CD4-positive, alpha-beta T cell (primary cell): ENCODE results near the gene MPPED1. TPM values are rescaled to one million over a fixed set of nuclear protein-coding genes. Genes with fewer than 3 reads are reported as not detected.

Experiments used
- ATAC-seq: fragments of 200-7000 bp; cut with Tn5 transposase; one replicate; pipeline ENCODE4 v1.10.0; 2022; ENCODE audit warnings: mild to moderate bottlenecking; ENCODE audit not compliant: poor library complexity
- CTCF ChIA-PET: fragments of 350-600 bp; sonication (Branson Sonifier 250); formaldehyde crosslinking; loops from one replicate; lab custom pipeline; 2021; ENCODE audit warnings: antibody characterized with exemption, inconsistent platforms; lab: Charles Lee
- POLR2A ChIA-PET: fragments of 350-600 bp; sonication (Branson Sonifier 250); formaldehyde crosslinking; loops from one replicate; lab custom pipeline; 2021; ENCODE audit warnings: antibody characterized with exemption, inconsistent platforms; lab: Charles Lee
- DNase-seq, 14 experiments: peaks; one replicate each; pipeline ENCODE4 v3.0.0-alpha.2; 2013 to 2020; ENCODE audit warnings: mixed read lengths in 2 of 14
- H3K27ac ChIP-seq, 2 donors: one replicate each; pipeline versions ENCODE4 v1.5.1 to v1.7.0; 2013; ENCODE audit warnings: low read length in 2 of 2, low read depth in 1 of 2, mild to moderate bottlenecking in 1 of 2
- H3K27me3 ChIP-seq, 2 experiments: 1 replicate in 1 of 2; 2 replicates in 1 of 2; pipeline versions ENCODE4 v1.6.1 to v1.7.0; 2013; ENCODE audit warnings: low read length in 2 of 2, control low read depth in 1 of 2, mild to moderate bottlenecking in 1 of 2, moderate library complexity in 1 of 2; ENCODE audit not compliant: insufficient read depth in 2 of 2, control insufficient read depth in 1 of 2
- H3K36me3 ChIP-seq: one replicate; pipeline ENCODE4 v1.6.1; 2013; ENCODE audit warnings: low read length, control low read depth; ENCODE audit not compliant: insufficient read depth
- H3K4me1 ChIP-seq: one replicate; pipeline ENCODE4 v1.6.1; 2013; ENCODE audit warnings: low read length, control low read depth; ENCODE audit not compliant: insufficient read depth
- H3K4me3 ChIP-seq: one replicate; pipeline ENCODE4 v1.5.1; 2013; ENCODE audit warnings: mild to moderate bottlenecking, low read length, moderate library complexity
- H3K9me3 ChIP-seq, 2 experiments: 1 replicate in 1 of 2; 2 replicates in 1 of 2; pipeline versions ENCODE4 v1.6.1 to v1.7.0; 2013; ENCODE audit warnings: low read length in 2 of 2, mild to moderate bottlenecking in 2 of 2, control low read depth in 1 of 2, moderate library complexity in 1 of 2; ENCODE audit not compliant: control insufficient read depth in 1 of 2, insufficient read depth in 1 of 2
- H3K27ac Mint-ChIP-seq: one replicate; pipeline ENCODE4 v1.8.0; 2020; ENCODE audit warnings: mixed read lengths
- H3K27me3 Mint-ChIP-seq: one replicate; pipeline ENCODE4 v1.8.0; 2021; ENCODE audit warnings: mixed read lengths
- H3K36me3 Mint-ChIP-seq: one replicate; pipeline ENCODE4 v1.8.0; 2021; ENCODE audit warnings: low read depth, mixed read lengths
- H3K4me1 Mint-ChIP-seq: one replicate; pipeline ENCODE4 v1.8.0; 2021; ENCODE audit warnings: low read depth, mixed read lengths
- H3K4me3 Mint-ChIP-seq: one replicate; pipeline ENCODE4 v1.8.0; 2020; ENCODE audit warnings: mild to moderate bottlenecking, mixed read lengths
- H3K9me3 Mint-ChIP-seq: one replicate; pipeline ENCODE4 v1.8.0; 2020; ENCODE audit warnings: mixed read lengths
- CTCF ChIP-seq: fragments of 200-600 bp; IDR thresholded peaks from one replicate; pipeline ENCODE4 v1.8.0; 2022; ENCODE audit warnings: antibody characterized with exemption, mild to moderate bottlenecking
- intact Hi-C, 2 experiments: fragments of 100-400 bp; cut with DNase I in 1 of 2; cut with micrococcal nuclease in 1 of 2; formaldehyde crosslinking; loops; one replicate each; pipeline versions ENCODE4 v1.15.1 to v1.9.0; 2023 to 2025; cut with DNase I, micrococcal nuclease
- total RNA-seq, 174 experiments: library from RNA in 2 of 174; stranded (reverse) in 2 of 174; gene quantifications; one replicate each; pipeline ENCODE4 v1.2.3 and lab custom pipeline; 2021 to 2026

The MPPED1 gene
- total RNA-seq, 2 experiments from 2014 or later: not detected

DNA sequence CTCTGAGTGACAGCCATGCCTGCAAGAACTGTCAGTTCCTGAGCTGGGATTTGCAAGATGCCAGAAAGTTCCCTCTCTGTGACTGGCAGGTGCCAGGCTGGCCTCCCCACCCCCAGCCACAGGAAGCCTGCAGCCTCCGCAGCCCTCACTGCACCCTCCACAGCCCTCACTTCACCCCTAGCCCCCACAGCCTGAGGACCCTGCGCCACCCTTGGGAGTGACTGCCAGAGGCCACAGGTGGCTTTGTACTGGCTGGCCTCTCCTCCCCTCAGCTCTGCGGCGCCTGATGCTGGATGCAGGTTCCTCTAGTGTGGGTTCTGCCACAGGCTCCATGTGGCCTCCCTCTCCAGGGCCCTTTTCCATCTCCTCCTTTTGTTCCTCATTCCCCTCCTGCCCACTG is 28.7 kb downstream of the MPPED1 start:
- no peak overlapping the region for H3K27ac ChIP-seq
- POLR2A ChIA-PET: no interaction called here
- H3K27me3 Mint-ChIP-seq: no peaks in the 10 kb centered on the region
- H3K9me3 ChIP-seq: peaks cover 0 to 4% of the 10 kb centered on the region in 2 experiments
- H3K4me3 ChIP-seq: no peak overlapping the region
- H3K4me1 Mint-ChIP-seq: no peaks in the 10 kb centered on the region
- CTCF ChIA-PET: interaction anchor here (0.5 kb wide), 1 partner anchor 1570 kb away, joined by 4 read pairs; no protein-coding TSS in a partner anchor
- TF ChIP-seq CTCF: no peak
- H3K27ac Mint-ChIP-seq: no peak overlapping the region
- no peaks in the 10 kb centered on the region for H3K36me3 ChIP-seq
- no peaks in the 10 kb centered on the region for H3K36me3 Mint-ChIP-seq
- H3K27me3 ChIP-seq: no peaks in the 10 kb centered on the region
- ATAC-seq: no peak
- no peak overlapping the region for H3K4me3 Mint-ChIP-seq
- no peaks in the 10 kb centered on the region for H3K9me3 Mint-ChIP-seq
- peak in 1 of 14 experiments; percentile 7 for DNase-seq
- no peaks in the 10 kb centered on the region for H3K4me1 ChIP-seq
- intact Hi-C loops: no loop called here

GRCh38 chr22:43441216-43441615 is 29.4 kb downstream of the MPPED1 start:
- ATAC-seq: no peak
- CTCF ChIA-PET: no interaction called here

GRCh38 chr22:43441751-43442150 is 29.9 kb downstream of the MPPED1 start:
- ChIA-PET CTCF (no interaction called here), POLR2A (no interaction called here)
- no peaks in the 10 kb centered on the region for H3K27me3 Mint-ChIP-seq
- Histone ChIP-seq H3K4me1 (no peaks in the 10 kb centered on the region), H3K27me3 (no peaks in the 10 kb centered on the region), H3K36me3 (no peaks in the 10 kb centered on the region), H3K27ac (no peak overlapping the region), H3K9me3 (no peaks in the 10 kb centered on the region), H3K4me3 (no peak overlapping the region)
- no peak for ATAC-seq
- H3K36me3 Mint-ChIP-seq: no peaks in the 10 kb centered on the region
- no peaks in the 10 kb centered on the region for H3K4me1 Mint-ChIP-seq
- intact Hi-C loops: no loop called here
- no peaks in the 10 kb centered on the region for H3K9me3 Mint-ChIP-seq
- peak in 1 of 14 experiments; percentile 22 for DNase-seq
- TF ChIP-seq CTCF: no peak
- H3K4me3 Mint-ChIP-seq: no peak overlapping the region
- no peak overlapping the region for H3K27ac Mint-ChIP-seq

More at GRCh38 chr22:43441216-43441615, 29.4 kb downstream of the MPPED1 start:
- Mint-ChIP-seq H3K36me3 (no peaks in the 10 kb centered on the region), H3K4me3 (no peak overlapping the region), H3K9me3 (no peaks in the 10 kb centered on the region), H3K27me3 (no peaks in the 10 kb centered on the region), H3K4me1 (no peaks in the 10 kb centered on the region), H3K27ac (no peak overlapping the region)
- Histone ChIP-seq H3K27ac (no peak overlapping the region), H3K27me3 (no peaks in the 10 kb centered on the region), H3K36me3 (no peaks in the 10 kb centered on the region), H3K4me3 (no peak overlapping the region), H3K9me3 (peaks cover 0 to 4% of the 10 kb centered on the region in 2 experiments), H3K4me1 (no peaks in the 10 kb centered on the region)
- intact Hi-C loops: no loop called here
- peak in 1 of 14 experiments; percentile 10 for DNase-seq
- TF ChIP-seq CTCF: no peak
- POLR2A ChIA-PET: no interaction called here
